GM23248 (cell line): Measurements from ENCODE around the gene KCTD1. TPM values are rescaled to one million over a fixed set of nuclear protein-coding genes. Genes with fewer than 3 reads are reported as not detected.

Experiments used
- DNase-seq: peaks from one replicate; pipeline ENCODE4 v3.0.0-alpha.2; 2015
- H2AFZ ChIP-seq: fragments of 200-600 bp; sonication (generic); 2 replicates; pipeline ENCODE4 v1.6.1; 2016; ENCODE audit warnings: antibody characterized with exemption
- H3F3A ChIP-seq: fragments of 200-600 bp; sonication (generic); 2 replicates; pipeline ENCODE4 v1.6.1; 2016; ENCODE audit warnings: mild to moderate bottlenecking, antibody characterized with exemption, mixed run types; ENCODE audit not compliant: insufficient read depth
- H3K27ac ChIP-seq: fragments of 200-600 bp; sonication (generic); 2 replicates; pipeline ENCODE4 v1.5.1; 2016; ENCODE audit warnings: mild to moderate bottlenecking
- H3K27me3 ChIP-seq: fragments of 200-600 bp; sonication (generic); replicated peaks from 2 replicates; pipeline ENCODE4 v1.6.1; 2016; ENCODE audit warnings: mild to moderate bottlenecking; ENCODE audit not compliant: insufficient read depth
- H3K36me3 ChIP-seq: fragments of 200-600 bp; sonication (generic); 2 replicates; pipeline ENCODE4 v1.6.1; 2016; ENCODE audit warnings: low read depth, mild to moderate bottlenecking
- H3K4me1 ChIP-seq: fragments of 200-600 bp; sonication (generic); 2 replicates; pipeline ENCODE4 v1.6.1; 2016; ENCODE audit warnings: mild to moderate bottlenecking; ENCODE audit not compliant: insufficient read depth
- H3K4me2 ChIP-seq: fragments of 200-600 bp; sonication (generic); one replicate; pipeline ENCODE4 v1.6.1; 2016; ENCODE audit warnings: mild to moderate bottlenecking; ENCODE audit not compliant: unreplicated experiment
- H3K4me3 ChIP-seq: fragments of 200-600 bp; sonication (generic); 2 replicates; pipeline ENCODE4 v1.5.1; 2016; ENCODE audit warnings: mild to moderate bottlenecking
- H3K79me2 ChIP-seq: fragments of 200-600 bp; sonication (generic); 2 replicates; pipeline ENCODE4 v1.6.1; 2016; ENCODE audit warnings: mild to moderate bottlenecking; ENCODE audit not compliant: insufficient read depth
- H3K9ac ChIP-seq: fragments of 200-600 bp; sonication (generic); 2 replicates; pipeline ENCODE4 v1.6.1; 2016; ENCODE audit warnings: mild to moderate bottlenecking
- H3K9me2 ChIP-seq: fragments of 200-600 bp; sonication (generic); 2 replicates; pipeline ENCODE4 v1.6.1; 2016; ENCODE audit warnings: mixed run types, mild to moderate bottlenecking, moderate library complexity; ENCODE audit not compliant: insufficient read depth
- H3K9me3 ChIP-seq: fragments of 200-600 bp; sonication (generic); one replicate; pipeline ENCODE4 v1.6.1; 2017; ENCODE audit warnings: low read depth
- H4K20me1 ChIP-seq: fragments of 200-600 bp; sonication (generic); 2 replicates; pipeline ENCODE4 v1.6.0; 2016; ENCODE audit not compliant: insufficient read depth
- EZH2 ChIP-seq: fragments of 200-600 bp; sonication (generic); IDR thresholded peaks from 2 replicates; pipeline ENCODE4 v1.6.1; 2018; ENCODE audit warnings: antibody characterized with exemption, mild to moderate bottlenecking; ENCODE audit not compliant: insufficient read depth, poor library complexity, severe bottlenecking
- EZH2phosphoT487 ChIP-seq: fragments of 200-600 bp; sonication (generic); IDR thresholded peaks from 2 replicates; pipeline ENCODE4 v1.6.1; 2018; ENCODE audit warnings: antibody characterized with exemption, moderate library complexity, mild to moderate bottlenecking, low read depth; ENCODE audit not compliant: insufficient read depth
- WGBS, 2 experiments: methylation state at CpG; one replicate each; pipeline ENCODE4 v1.1.6; 2015 to 2017; ENCODE audit warnings: low lambda C conversion rate in 2 of 2, low coverage in 1 of 2; ENCODE audit errors: missing lambda C conversion rate in 2 of 2; 5-methylcytosine and 5-hydroxymethylcytosine counted together
- in situ Hi-C: fragments of 300-500 bp; cut with MboI; formaldehyde crosslinking; loops from 2 replicates; pipeline ENCODE4 v1.15.0; 2020
- polyA plus RNA-seq: library from polyadenylated mRNA; unstranded; fragments of >200 nt; fragmentation: Nextera tagmentation; extraction: Ambion mirVana; gene quantifications from 2 replicates; pipeline ENCODE4 v1.2.1, GENCODE V29; 2016
- total RNA-seq: library from RNA; depleted of rRNA; stranded (reverse); fragments of >200 nt; shearing (Covaris generic); gene quantifications from 2 replicates; pipeline ENCODE4 v1.2.3, GENCODE V29; 2014

Gene KCTD1
- total and polyA plus RNA-seq, 2 experiments from 2014 or later: 5.7 to 17.9 TPM

DNA sequence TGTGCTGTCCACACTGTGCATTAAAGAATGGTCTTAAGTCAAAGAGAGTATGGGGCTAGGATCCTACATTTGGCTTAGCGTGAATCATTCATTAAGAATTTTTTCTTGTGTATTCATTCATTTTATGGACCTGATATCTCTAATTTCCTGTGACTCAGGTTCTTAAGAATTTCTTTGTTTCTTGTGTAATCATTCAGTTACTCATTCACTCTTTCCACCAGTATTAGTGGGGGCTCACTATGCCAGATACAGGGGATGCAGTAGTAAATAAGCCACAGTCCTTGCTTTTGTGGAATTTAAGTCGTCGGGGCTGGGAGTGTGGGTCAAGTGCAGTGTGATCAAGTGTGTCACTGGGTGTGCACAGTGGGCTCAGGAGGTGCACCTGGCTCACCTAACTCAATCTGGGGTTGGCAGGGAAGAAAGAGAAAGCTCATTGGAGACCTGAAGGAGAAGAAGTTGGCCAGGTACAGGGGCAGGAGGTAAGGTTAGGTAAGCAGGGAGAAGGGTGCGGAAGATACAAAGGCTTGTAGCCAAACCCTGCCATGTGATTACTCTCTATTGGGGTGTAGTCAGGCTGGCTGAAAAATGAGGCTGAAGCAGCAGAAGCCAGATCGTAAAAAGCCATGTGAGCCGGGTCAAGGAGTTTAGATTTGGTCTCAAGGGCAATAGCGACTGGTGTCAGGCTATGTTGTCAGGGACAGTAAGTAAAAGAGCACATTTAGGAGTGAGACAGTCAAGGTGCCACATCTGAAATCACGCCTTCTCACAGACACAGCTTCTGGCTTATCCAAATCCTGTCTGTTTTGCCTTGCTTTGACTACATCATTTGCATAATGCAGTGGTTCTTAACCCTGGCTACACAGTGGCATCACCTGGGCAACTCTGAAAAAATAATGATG, 67.2 kb downstream of the KCTD1 start:
- Histone ChIP-seq H3K4me2 (peak overlapping the region; percentile 75), H3K4me1 (peaks cover 44% of the 10 kb centered on the region), H2AFZ (no peak overlapping the region), H3K4me3 (0 out of 2 replicates have a peak overlapping the region, but pooled peaks have one; percentile 17), H3K9ac (no peak overlapping the region), H3K27ac (peak overlapping the region; percentile 41), H3K9me3 (no peaks in the 10 kb centered on the region), H3K27me3 (no peaks in the 10 kb centered on the region), H4K20me1 (no peaks in the 10 kb centered on the region), H3K9me2 (no peaks in the 10 kb centered on the region), H3K36me3 (peaks cover 2% of the 10 kb centered on the region; the same call in 1 of the 2 replicates), H3F3A (peaks cover 24% of the 10 kb centered on the region), H3K79me2 (no peaks in the 10 kb centered on the region)
- WGBS, 2 experiments: 44% methylated on average over 8 of the region's 8 CpGs
- TF ChIP-seq EZH2phosphoT487: no peak
- no peak for TF ChIP-seq EZH2
- peak; percentile 94 for DNase-seq
- in situ Hi-C loops: no loop called here

GRCh38 chr18:26479681-26480079, 68.7 kb downstream of the KCTD1 start:
- Histone ChIP-seq H3K27ac (peak overlapping the region; percentile 41), H3K9me3 (no peaks in the 10 kb centered on the region), H3K4me1 (peaks cover 44% of the 10 kb centered on the region), H3K36me3 (peaks cover 14% of the 10 kb centered on the region; the same call in 1 of the 2 replicates), H3K9ac (no peak overlapping the region), H3F3A (peaks cover 24% of the 10 kb centered on the region), H3K4me3 (no peak overlapping the region), H3K4me2 (peak overlapping the region; percentile 19), H2AFZ (peak overlapping the region; percentile 51), H3K27me3 (no peaks in the 10 kb centered on the region), H3K79me2 (no peaks in the 10 kb centered on the region), H3K9me2 (no peaks in the 10 kb centered on the region), H4K20me1 (no peaks in the 10 kb centered on the region)
- TF ChIP-seq EZH2phosphoT487: no peak
- TF ChIP-seq EZH2: no peak
- in situ Hi-C loops: no loop called here
- peak; percentile 43 for DNase-seq
- 5 to 9% methylated on average over 6 of the region's 6 CpGs for WGBS, 2 experiments

- no peak for DNase-seq
- Histone ChIP-seq H4K20me1 (no peaks in the 10 kb centered on the region), H3K4me3 (no peak overlapping the region), H2AFZ (peak overlapping the region; percentile 51), H3K4me2 (peak overlapping the region; percentile 19), H3K36me3 (peaks cover 14% of the 10 kb centered on the region; the same call in 1 of the 2 replicates), H3K9me2 (no peaks in the 10 kb centered on the region), H3F3A (peaks cover 24% of the 10 kb centered on the region), H3K4me1 (peaks cover 44% of the 10 kb centered on the region), H3K27me3 (no peaks in the 10 kb centered on the region), H3K9me3 (no peaks in the 10 kb centered on the region), H3K9ac (no peak overlapping the region), H3K27ac (peak overlapping the region; percentile 41), H3K79me2 (no peaks in the 10 kb centered on the region)
- TF ChIP-seq EZH2 (no peak), EZH2phosphoT487 (no peak)
- 69% methylated on average over 24 to 26 of the region's 26 CpGs for WGBS, 2 experiments
- in situ Hi-C loops: no loop called here
These were observed 69.2 kb downstream of the KCTD1 start for GRCh38 chr18:26479065-26479680.

- Histone ChIP-seq H3K9me3 (no peaks in the 10 kb centered on the region), H3K27me3 (no peaks in the 10 kb centered on the region), H2AFZ (no peak overlapping the region), H3K4me2 (no peak overlapping the region), H3K36me3 (peaks cover 14% of the 10 kb centered on the region; the same call in 1 of the 2 replicates), H3K79me2 (no peaks in the 10 kb centered on the region), H3K27ac (no peak overlapping the region), H3F3A (peaks cover 24% of the 10 kb centered on the region), H4K20me1 (no peaks in the 10 kb centered on the region), H3K4me3 (no peak overlapping the region), H3K4me1 (peaks cover 44% of the 10 kb centered on the region), H3K9ac (no peak overlapping the region), H3K9me2 (no peaks in the 10 kb centered on the region)
- WGBS, 2 experiments: 80% methylated on average over 4 of the region's 4 CpGs
- DNase-seq: no peak
- TF ChIP-seq EZH2phosphoT487 (no peak), EZH2 (no peak)
- in situ Hi-C loops: no loop called here
These were observed 70.4 kb downstream of the KCTD1 start for GRCh38 chr18:26477828-26478466.
